ENCODE measurements around the gene DEF6. TPM values are rescaled to one million over a fixed set of nuclear protein-coding genes. Genes with fewer than 3 reads are reported as not detected.

DEF6 gene
- total RNA-seq, 4 donors from 2014 or later = 0.78 to 4.6 (median 4.3) TPM

DNA sequence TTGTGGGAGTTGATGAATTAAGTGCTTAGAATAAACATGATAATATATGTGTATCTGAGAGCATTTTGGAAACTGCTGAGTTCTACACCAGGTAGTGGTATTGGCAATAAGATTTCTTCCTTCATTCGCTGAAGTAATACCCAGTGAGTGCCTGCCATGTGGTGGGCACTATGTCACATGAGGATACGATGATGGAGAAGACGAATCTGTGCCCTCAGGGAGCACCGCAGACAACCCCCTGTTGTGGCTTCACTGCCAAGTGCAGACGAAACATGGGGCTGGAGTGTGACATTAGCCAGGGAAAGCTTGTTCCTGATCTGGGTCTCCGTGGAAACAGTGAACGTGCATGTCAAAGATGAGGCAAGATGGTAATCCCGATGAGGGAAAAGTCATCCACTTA is 30.2 kb upstream of the DEF6 start:
- no peaks in the 10 kb centered on the region for H3K27me3 ChIP-seq
- H3K27ac ChIP-seq = no peak overlapping the region
- H3K9me3 ChIP-seq = no peaks in the 10 kb centered on the region
- ATAC-seq = no peak
- TF ChIP-seq POLR2AphosphoS5 (IDR thresholded peaks at IDR 0.05) (no peak), EP300 (IDR thresholded peaks at IDR 0.05) (no peak), POLR2A (IDR thresholded peaks at IDR 0.05) (no peak)
- TF ChIP-seq, protein P1, sequence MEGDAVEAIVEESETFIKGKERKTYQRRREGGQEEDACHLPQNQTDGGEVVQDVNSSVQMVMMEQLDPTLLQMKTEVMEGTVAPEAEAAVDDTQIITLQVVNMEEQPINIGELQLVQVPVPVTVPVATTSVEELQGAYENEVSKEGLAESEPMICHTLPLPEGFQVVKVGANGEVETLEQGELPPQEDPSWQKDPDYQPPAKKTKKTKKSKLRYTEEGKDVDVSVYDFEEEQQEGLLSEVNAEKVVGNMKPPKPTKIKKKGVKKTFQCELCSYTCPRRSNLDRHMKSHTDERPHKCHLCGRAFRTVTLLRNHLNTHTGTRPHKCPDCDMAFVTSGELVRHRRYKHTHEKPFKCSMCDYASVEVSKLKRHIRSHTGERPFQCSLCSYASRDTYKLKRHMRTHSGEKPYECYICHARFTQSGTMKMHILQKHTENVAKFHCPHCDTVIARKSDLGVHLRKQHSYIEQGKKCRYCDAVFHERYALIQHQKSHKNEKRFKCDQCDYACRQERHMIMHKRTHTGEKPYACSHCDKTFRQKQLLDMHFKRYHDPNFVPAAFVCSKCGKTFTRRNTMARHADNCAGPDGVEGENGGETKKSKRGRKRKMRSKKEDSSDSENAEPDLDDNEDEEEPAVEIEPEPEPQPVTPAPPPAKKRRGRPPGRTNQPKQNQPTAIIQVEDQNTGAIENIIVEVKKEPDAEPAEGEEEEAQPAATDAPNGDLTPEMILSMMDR (IDR thresholded peaks at IDR 0.05) = no peak
- H3K4me3 ChIP-seq = no peak overlapping the region
- WGBS, 2 donors (ENCODE audit: low coverage in 1 of 2) = 73 to 85% methylated on average over 3 to 4 of the region's 8 CpGs
- peaks cover 0 to 6% of the 10 kb centered on the region in 2 donors for H3K36me3 ChIP-seq
- peaks cover 0 to 41% (median 0%) of the 10 kb centered on the region in 3 donors for H3K4me1 ChIP-seq

GRCh38 chr6:35267897-35268296 is 29.7 kb upstream of the DEF6 start:
- Histone ChIP-seq H3K27me3 (no peaks in the 10 kb centered on the region), H3K27ac (no peak overlapping the region), H3K4me1 (peaks cover 0 to 36% (median 0%) of the 10 kb centered on the region in 3 donors), H3K4me3 (no peak overlapping the region), H3K36me3 (peaks cover 0 to 6% of the 10 kb centered on the region in 2 donors), H3K9me3 (no peaks in the 10 kb centered on the region)
- WGBS, 2 donors (ENCODE audit: low coverage in 1 of 2) = 56 to 75% methylated on average over 2 of the region's 2 CpGs
- ATAC-seq = no peak
- no peak for TF ChIP-seq EP300 (IDR thresholded peaks at IDR 0.05)
- TF ChIP-seq POLR2A (IDR thresholded peaks at IDR 0.05) = no peak
- no peak for TF ChIP-seq POLR2AphosphoS5 (IDR thresholded peaks at IDR 0.05)
- TF ChIP-seq, protein P1 (IDR thresholded peaks at IDR 0.05) = no peak

GRCh38 chr6:35272005-35272404 is 25.6 kb upstream of the DEF6 start:
- TF ChIP-seq POLR2AphosphoS5 (IDR thresholded peaks at IDR 0.05) = no peak
- TF ChIP-seq, protein P1 (IDR thresholded peaks at IDR 0.05) = no peak
- no peak for TF ChIP-seq POLR2A (IDR thresholded peaks at IDR 0.05)
- no peak for TF ChIP-seq EP300 (IDR thresholded peaks at IDR 0.05)
- H3K27me3 ChIP-seq = no peaks in the 10 kb centered on the region
- peaks cover 0 to 44% (median 6%) of the 10 kb centered on the region in 3 donors for H3K4me1 ChIP-seq
- peaks cover 0 to 6% of the 10 kb centered on the region in 2 donors for H3K36me3 ChIP-seq
- no peaks in the 10 kb centered on the region for H3K9me3 ChIP-seq
- H3K27ac ChIP-seq = no peak overlapping the region
- no peak overlapping the region for H3K4me3 ChIP-seq
- ATAC-seq = no peak
- WGBS, 2 donors (ENCODE audit: low coverage in 1 of 2) = 93% methylated on average over 2 of the region's 2 CpGs; no CpG with 5 or more reads in 1 of the 2 donors

DNA sequence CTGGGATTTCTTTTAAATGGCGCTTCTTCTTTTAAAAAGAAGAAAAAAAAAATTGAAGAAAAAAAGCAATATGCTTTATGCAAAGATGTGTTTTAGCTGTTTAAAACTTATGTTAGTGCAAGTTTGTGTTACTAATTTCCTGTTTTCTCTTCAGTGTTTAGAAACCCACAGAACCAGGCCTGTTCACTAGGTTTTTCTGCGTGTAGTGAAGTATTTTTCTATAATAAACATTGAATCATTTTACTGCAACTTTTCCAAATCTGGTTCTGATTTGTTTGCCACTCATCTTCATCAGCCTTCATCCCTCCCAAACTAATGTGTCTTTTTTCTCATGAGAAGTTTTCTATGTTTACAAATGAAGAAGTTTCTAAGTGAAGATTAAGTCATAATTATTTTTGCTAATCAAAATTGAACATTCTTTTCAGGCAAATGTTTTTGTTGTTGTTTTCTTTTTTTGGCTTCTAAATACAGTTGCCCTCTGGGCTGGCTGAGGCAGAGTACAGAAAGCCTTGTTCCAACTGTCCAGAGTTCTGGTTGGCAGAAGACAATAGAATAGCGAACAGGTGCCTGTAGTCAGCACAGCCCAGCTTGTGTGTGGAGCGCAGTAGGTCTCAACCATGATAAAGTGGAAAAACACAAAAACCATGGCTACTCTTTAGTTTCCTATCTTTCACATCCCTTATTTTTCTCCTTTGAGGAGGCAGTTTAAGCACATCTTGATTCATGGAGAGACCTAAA is 23.6 kb upstream of the DEF6 start:
- Histone ChIP-seq H3K27me3 (no peaks in the 10 kb centered on the region), H3K36me3 (peaks cover 0 to 6% of the 10 kb centered on the region in 2 donors), H3K4me3 (no peak overlapping the region), H3K4me1 (peaks cover 0 to 33% (median 6%) of the 10 kb centered on the region in 3 donors), H3K9me3 (no peaks in the 10 kb centered on the region), H3K27ac (peak overlapping the region in 2 of 4 donors; percentile 48 to 62)
- TF ChIP-seq POLR2A (IDR thresholded peaks at IDR 0.05) = no peak
- WGBS, 2 donors (ENCODE audit: low coverage in 1 of 2) = 79% methylated on average over 4 of the region's 4 CpGs
- ATAC-seq = no peak

- 76 to 83% methylated on average over 4 of the region's 4 CpGs for WGBS, 2 donors (ENCODE audit: low coverage in 1 of 2)
- no peak for TF ChIP-seq EP300 (IDR thresholded peaks at IDR 0.05)
- TF ChIP-seq, protein P1 (IDR thresholded peaks at IDR 0.05) = no peak
- TF ChIP-seq POLR2AphosphoS5 (IDR thresholded peaks at IDR 0.05) = no peak
- TF ChIP-seq POLR2A (IDR thresholded peaks at IDR 0.05) = no peak
- Histone ChIP-seq H3K27ac (peak overlapping the region in 3 of 4 donors; percentile 30 to 62 (median 48)), H3K4me1 (peaks cover 0 to 40% (median 6%) of the 10 kb centered on the region in 3 donors), H3K9me3 (no peaks in the 10 kb centered on the region), H3K27me3 (no peaks in the 10 kb centered on the region), H3K36me3 (peaks cover 0 to 2% of the 10 kb centered on the region in 2 donors), H3K4me3 (no peak overlapping the region)
- no peak for ATAC-seq
Measured at GRCh38 chr6:35275744-35276260, 21.8 kb upstream of the DEF6 start.
